Fibroblast of skin of right quadriceps (primary cell): Measurements from ENCODE around the gene PXDN.
A peak's percentile ranks its signal among the peaks of the same experiment; 100 is the strongest.

Experiments
- DNase-seq: peaks from one replicate; pipeline ENCODE4 v3.0.0-alpha.2; 2013

PXDN gene

DNA sequence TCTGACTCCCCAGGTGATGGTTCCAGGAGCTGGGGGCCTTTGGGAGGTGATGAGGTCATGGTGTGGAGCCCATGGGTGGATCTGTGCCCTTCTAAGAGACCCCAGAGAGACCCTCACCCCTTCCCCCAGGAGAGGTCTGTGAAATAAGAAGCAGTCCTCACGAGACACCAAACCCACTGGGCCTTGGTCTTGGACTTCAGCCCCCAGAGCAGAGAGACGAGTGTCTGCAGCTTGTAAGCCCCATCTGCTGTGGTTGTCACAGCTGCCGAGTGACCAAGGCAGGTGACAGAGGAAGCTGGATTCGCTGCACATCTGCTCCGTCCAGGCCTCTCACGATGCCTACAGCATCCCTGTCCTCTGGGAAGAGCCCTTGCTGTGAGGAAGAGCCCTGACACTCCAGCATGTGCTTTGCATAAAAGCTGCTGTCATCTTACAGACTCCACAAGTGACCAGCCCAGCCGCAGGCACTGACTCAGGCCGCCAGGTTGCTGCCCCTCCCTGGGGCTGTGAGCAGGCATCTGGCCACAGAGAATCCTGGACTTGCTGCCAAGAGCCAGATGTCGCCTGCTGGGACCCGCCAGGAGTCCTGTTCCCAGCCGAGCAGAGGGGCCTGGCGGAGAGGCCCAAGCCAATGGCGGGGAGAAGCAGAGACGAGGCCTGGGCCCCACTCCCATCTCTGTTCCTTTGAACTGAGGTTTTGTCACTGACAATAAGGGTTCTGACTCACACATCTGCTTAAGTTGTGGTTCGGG, 150.8 kb downstream of the PXDN start:
- peak; percentile 87 for DNase-seq

DNA sequence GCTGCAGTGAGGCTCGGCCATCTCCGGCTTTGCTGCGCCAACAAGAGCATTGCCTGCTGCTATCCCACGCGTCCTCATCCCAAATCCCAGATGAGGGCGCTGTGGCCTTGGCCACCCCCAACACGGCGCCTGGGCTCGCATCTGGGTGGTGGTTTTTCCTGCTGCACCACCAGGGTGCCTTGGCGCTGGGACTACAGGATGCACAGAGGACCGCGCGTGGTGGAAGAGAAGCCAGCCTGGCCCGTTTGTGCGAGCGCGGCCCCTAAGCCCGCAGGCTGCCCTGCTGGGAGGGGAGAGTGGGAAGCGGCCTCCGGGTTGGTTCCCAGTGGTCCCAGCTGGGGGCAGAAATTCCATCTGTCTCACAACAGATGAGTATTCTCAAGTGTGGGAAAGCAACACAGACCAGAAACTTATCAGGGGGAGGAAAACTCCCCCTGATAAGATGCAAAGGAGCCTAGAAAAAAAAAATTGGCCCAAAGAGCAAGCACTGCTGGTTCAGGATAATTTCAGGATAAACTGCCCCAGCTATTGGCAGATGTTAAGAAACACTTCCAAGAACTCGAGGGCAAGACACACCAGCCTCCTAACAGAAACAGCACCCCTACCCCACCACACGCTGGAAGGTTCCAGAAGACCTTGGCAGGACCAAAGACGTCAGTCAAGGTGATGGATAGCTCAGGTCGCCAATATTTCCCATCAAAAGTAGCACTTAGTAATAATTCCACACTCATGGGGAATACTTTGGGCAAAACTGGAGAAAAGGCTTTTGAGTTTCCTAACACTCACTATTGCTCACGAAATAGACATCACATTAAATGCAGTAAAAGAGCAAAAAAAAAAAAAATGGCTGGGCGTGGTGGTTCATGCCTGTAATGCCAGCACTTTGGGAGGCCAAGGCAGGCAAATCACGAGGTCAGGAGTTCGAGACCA, 152.1 kb downstream of the PXDN start:
- peak; percentile 71 for DNase-seq

DNA sequence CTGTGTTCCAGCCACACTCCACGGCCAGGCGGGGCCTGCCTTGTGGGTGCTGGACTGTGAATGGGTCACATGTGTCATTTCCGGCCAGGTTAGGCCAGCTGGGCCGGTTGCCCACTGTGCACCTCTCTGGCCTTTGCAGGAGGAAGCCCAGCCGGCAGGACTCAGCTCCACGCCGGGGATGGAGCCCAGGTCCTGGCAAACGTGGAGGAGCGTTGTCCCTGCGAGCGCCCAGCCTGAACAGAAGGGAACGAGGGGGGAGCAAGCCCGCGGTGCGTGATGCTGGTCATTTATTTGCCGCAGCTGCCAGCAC, 152.9 kb downstream of the PXDN start:
- DNase-seq, result no peak

DNA sequence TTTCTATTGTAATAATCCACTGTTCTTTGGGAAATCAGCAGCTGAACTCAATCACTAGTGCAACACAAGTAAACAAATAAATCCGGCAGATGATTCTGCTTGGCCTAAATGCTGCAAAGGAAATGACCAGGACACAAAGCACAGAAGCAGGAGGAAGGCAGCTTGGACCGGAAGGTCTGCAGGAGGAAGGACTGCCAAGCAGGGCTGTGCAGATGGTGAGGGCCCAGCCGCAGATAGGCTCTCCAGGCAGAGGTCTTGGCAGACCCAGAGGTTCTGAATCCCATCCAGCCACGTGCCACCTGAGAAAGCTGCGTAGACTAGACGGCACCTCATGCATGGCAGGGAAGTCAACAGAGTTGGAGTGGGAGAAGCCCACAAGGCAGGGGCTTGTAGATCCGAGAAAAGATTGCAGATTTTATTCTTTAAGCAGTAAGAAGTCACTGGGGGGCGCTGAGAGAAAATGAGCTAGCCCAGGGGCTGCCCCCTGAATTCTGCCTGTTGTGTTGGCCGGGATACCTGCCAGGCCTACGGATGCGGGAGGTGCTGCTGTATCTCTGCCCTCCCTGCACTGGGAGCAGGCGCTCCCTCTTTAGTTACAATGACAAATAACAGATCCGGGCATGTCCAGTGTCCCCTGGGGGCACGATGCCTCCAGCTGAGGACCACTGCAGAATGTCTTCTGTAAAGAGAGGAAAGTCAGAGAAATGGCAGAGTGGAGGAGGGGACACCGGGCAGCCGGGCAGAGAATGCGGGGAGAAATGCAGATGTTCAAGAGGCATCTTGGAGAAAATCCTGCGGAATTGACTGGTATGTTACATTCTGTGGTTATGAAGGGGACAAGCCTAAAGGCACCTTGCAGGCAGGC, 153.5 kb downstream of the PXDN start:
- DNase-seq, result no peak

DNA sequence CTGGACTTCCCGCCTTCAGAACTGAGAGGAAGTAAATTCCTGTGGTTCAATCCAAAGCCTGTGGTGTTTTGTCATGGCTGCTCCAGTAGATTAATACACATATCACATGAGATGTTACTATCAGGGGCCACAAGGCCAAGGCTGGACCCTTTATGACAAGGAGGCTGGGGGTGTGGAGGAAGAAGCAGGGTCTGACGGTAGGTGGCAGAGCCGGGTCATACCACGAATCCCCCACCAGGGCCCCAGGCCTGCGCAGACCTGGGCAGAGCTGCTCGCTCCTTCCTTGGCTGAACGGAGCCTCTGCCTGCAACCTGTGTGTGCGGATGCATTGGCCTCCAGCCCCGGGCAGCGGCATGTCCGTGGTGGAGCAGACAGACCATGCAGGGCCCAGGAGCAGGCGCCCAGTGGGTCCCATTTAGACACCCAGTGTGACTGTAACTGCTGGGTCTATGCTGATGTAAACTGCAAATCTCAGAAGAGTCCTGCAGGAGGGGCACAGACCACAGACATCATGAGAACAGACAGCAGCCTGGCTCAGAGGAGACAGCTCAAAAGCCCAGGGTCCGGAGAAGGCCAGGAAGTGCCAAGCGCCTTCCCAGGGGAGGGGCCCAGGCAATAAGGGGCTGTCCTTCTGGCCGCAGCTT, 155.2 kb downstream of the PXDN start:
- DNase-seq, result peak; percentile 59

DNA sequence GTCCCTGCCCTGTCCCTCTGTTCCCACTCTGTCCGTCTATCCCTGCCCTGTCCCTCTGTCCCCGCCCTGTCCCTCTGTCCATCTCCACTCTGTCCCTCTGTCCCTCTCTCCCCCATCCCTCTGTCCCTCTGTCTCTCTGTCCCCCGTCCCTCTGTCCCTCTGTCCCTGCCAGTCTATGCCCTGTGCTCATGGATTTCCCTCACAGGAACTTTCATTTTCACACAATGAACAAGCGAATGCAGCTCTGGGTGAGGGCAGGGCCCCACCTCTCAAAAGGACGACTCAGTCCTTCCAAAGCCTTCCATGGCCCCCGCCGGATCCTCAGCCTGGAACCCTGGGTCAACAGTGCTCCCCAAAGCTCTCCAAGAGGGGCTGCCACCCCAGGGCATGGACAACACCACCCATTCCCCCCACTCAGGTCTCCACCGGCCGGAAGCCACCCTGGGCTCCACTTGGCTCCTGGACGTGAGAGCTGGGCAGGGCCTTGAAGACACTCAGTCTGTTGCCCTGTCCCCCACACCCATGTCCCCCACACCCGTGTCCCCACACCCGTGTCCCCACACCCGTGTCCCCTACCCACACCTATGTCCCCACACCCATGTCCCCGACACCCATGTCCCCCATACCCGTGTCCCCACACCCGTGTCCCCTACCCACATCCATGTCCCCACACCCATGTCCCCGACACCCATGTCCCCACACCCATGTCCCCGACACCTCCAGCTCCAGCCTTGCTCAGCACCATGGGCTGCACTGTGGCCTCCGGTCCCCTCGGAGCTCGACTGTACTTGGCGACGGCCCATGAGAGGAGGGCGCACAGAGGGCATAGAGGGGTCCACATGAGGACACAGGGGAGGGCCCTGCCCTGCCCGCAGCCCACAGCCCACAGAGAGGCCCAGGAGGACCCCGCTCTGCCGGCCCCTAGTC, 156.0 kb downstream of the PXDN start:
- no peak for DNase-seq

DNA sequence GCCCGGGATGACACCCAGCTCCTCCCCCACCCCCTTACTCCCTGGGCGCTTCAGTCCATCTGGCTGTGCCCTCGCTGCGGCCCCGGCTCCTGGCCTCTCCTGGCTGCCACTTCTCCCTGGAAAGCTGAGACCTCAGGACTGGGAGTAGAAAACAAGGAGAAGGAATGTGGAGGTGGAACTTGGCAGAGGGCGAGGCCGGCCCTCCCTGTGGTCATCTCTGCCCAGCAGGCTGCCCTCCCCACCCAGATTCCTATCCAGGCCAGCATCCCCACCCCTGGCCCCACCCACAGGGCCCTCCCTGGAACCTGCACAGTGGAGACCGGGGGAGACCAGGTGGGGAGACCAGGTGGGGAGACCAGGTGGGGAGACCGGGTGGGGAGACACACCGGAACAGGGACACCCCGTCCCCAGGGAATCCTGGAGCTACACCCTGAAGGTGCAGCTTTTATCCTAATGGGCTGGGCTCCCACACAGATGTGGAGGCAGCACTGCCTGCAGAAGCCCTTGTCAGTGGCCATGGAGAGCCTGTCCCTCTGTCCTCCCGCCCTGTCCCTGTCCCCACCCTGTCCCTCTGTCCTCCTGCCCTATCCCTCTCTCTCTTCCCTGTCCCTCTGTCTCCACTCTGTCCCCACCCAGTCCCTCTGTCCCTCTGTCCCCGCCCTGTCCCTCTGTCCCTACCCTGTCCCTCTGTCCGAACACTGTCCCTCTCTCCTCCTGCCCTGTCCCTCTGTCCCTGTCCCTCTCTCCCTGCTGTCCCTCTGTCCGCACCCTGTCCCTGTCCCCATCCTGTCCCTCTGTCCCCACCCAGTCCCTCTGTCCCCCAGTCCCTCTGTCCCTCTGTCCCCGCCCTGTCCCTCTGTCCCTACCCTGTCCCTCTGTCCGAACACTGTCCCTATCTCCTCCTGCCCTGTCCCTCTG, 157.1 kb downstream of the PXDN start:
- DNase-seq, result no peak

DNA sequence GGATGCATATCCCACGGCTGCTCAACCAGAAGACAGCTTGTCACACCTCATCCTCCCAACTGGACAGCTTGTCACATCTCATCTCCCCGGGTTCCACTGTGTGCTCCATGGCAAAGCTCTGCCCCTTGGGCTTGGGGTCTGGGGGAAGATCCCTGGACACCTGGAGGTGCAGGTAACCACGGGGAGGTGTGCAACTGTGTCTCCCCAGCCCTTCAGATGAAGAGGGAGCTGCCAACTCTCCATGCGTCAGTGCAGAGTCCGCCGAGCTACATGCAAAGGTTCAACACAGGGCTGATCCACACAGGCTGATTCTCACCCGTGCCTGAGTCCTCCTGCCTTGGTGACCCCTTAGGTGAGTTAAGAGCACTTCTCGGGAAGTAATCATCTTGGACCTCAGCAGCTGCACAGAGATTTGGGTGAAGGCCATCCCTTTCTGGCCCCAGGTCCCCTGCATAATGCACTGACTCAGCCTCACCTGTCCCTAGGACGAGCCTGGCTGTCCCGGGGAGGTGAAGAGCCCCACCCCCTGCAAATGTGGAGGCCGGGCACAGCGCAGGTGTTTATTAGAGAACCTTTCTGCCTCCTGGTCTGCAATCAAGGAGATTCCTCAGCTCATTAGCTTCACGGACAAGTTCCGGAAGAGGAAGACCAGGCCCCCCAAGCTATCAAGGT, 157.9 kb downstream of the PXDN start:
- no peak for DNase-seq

DNA sequence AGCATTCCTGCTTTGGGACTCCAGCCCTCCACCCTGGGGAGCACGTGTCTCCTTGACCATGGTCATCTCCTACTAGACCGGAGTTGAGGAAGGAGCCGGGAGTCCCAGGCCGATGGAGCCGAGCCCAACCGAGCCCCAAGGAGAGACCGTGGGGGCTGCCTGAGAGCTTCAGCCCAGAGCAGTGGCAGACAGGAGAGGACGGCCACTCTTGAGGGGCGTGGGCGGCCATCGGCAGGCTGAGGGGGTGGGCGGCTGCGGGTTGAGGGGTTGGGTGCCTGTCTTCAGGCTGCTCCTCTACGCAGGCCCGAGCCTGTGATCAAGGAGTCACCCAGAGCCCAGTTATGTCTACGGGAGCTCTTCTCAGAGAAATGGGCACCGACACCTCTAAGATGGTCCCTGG, 158.7 kb downstream of the PXDN start:
- DNase-seq, result no peak

DNA sequence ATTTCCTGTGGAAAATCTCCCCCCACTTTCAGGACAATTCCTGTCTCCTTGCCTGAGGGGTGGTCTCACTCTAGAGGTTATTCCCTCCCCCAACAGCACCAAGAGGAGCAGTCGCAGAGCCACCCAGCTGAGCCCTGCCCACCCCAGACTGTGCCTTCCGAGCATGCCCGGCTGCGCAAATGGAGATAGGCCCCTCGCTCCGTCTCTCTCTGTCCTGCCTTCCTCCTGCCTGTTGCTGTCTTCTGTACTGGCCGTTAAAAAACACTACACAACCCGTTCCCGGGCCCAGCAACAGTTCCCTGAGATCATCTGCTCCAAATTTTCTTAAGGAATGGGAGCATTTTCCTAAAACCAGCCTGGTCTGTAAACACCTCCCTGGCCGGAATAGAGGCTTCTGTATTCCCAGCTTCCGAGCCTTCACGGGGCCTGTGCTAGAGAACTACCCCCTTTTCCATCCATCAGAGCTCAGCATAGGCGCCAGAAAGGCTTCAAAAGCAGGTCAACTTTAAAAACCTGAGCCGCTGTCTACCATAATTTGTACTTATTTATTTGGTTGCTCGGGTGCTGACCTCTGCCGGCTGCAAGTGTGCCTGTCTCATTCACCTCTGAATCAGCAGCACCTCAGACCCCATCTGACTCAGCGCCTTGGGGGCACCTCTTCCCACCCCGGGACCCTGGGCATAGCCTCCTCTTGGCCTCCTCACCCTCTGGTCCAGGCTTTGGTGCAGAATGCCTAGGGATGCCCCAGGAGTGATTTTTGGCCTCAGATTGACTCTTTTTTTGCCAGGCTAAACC, 159.4 kb downstream of the PXDN start:
- no peak for DNase-seq

DNA sequence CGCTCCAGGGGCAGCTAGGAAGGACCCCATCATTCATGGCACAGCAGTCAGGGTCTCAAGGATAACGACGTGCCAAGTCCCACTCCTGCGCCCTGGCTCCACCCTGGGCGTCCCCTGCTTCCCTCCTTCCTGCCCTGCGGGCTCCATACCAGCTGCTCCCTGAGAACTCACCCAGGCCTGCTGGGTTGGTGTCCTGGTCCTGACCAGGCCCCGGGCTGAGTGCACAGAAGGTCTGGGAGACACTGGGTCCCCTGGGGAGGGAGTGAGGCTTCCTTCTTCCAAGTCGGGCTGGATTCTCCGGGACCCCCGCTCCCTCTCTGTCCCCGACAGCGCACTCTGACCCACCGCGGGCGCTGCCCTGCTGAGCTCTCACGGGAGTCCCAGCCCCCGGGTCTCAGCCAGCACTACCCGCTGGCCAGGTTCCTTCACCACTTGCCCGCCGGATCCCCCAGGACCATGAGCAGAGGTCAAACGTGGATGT, 160.2 kb downstream of the PXDN start:
- DNase-seq, result no peak

DNA sequence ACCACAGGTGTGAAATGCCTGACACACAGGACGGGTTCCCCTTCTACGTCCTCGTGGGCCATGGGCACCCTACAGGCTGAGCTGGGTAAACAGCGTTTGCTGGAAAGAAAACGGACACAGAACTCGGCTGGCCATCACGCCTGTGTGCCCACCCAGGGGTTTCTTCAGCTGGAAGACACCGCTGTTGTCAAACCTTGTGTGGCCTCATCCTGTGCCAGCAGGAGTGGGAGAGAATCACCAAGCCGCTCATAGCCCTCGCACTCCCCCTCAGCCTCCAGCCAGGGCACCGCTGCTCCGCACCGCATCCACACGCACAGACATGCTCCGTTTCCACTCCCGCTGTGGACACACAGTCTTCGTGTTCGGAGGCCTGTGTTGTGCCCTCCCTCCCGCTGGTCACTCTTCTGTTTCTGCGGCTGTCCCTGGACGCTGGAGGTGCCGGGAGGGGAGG, 161.4 kb downstream of the PXDN start:
- DNase-seq, result no peak

DNA sequence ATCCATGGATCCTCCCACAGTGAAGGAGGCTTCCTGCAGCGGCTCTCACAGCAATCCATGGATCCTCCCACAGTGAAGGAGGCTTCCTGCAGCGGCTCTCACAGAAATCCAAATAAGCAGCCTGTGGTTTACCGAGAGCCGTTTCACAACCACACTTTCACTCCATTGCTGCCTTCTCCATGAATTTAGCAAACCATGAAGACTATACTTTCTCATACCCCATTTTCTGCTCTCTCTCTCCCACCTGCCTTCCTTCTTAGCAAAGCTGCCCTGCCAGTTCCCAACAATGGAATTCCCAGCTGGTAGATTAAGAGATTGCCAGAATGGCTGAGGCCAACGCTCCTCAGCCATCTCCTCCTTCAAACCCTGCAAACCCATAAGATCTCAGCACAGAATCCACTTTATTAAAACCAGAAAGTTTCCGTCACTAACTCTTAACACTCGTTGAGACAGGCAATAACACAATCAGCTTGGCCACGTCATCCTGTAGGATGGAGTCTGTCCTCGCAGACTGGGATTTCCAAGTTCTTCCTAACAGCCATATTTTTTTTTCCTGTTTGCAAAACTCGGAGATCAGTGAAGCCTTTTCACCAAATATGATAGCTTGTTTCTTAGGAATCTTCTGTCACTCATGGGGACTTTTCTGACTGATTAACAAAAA, 162.2 kb downstream of the PXDN start:
- DNase-seq, result peak; percentile 63
